GM20000 (cell line): Measurements from ENCODE around the gene MED26.

Experiments
- DNase-seq: peaks from one replicate; pipeline ENCODE4 v3.0.0; 2012; ENCODE audit warnings: low spot score
- CTCF ChIP-seq: IDR thresholded peaks from 2 replicates; pipeline ENCODE4 v1.5.1; 2012; ENCODE audit warnings: mild to moderate bottlenecking, control low read depth; ENCODE audit errors: extremely low read depth, missing control alignments

MED26 gene

GRCh38 chr19:16603090-16603489, 24.9 kb downstream of the MED26 start:
- no peak for TF ChIP-seq CTCF
- DNase-seq: no peak

GRCh38 chr19:16601378-16602052, 26.5 kb downstream of the MED26 start:
- no peak for DNase-seq
- TF ChIP-seq CTCF: no peak

DNA sequence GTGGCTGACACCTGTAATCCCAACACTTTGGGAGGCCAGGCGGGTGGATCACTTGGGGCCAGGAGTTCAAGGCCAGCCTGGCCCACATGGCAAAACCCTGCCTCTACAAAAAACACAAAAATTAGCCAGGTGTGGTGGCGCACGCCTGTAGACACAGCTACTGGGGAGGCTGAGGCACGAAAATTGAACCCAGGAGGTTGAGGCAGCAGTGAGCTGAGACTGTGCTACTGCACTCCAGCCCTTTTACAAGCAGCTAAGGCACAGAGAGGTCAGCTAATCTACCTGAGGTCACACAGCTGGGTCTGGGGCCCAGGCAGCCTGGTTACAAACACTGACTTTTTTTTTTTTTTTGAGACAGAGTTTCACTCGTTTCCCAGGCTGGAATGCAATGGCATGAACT, 27.2 kb downstream of the MED26 start:
- no peak for TF ChIP-seq CTCF
- DNase-seq: no peak

DNA sequence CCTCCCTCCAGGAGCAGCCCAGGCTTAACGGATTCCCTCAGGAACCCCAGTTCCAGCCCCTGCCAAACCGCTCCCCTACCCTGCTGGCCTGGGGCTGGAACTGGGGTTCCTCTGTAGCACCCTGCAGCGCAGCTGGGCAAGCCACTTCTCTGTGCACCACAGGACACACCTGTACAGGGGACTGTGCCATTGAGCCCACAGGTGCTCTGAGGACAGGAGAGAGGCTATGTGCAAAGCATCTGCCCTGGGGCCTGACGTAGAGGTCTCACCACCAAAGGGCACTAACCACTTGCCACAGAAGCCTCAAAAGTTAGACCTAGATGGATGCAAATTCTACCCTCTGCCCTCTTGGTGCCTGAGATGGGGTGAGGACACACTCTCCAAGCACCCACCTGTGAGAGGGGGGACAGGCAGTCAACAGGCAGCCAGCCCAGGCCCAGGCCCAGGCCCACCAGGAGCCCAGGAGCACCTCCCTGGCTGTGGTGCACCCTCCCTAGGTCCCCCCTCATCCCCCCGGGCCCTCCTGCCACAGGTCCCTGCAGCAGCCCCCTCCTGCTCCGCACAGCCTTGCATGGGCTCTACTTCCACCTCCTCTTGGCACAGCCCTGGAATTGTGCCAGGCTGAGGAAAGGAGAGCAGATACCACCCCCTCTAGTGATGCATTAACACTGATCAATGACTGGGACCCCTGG, 28.2 kb downstream of the MED26 start:
- no peak for DNase-seq
- no peak for TF ChIP-seq CTCF

DNA sequence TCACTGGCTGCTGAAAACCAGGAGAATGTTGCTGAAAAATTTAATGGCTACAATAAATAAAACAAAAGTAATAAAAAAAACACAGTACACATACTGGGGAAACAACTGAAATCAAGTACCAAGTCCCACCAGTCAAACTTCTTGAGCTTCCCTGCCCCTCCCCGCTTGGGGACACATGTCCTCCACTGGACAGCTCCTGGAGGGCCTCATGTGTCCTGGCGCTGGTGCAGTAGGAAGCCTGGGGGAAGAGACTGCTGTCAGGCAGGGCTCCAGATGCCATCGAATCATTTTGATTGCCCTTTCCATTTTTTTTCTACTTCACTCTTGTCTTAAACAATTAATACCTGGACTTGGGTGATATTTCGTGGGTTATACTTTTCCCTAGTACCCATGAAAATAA, 29.2 kb downstream of the MED26 start:
- DNase-seq: no peak

DNA sequence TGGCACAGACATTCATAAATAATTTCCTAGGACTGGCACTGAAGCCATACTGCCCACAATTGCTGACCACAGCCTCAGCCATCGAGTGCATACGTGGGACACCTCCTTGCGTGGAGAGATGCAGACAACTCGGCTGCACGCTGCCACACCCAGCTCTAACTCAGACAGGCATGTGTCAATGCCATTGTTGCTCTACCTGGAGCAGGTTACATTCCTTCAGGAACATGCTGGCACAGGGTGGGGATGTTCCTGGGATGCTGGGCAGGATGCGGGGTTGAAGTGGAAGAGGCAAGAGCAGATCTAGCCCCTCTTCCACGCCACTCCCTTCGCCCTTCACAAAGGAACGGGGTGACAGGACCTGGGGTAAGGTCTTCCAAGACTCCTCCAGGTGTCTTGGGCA, 31.6 kb downstream of the MED26 start:
- no peak for TF ChIP-seq CTCF
- DNase-seq: no peak

More for the DNA sequence above, 29.2 kb downstream of the MED26 start:
- TF ChIP-seq CTCF: no peak

DNA sequence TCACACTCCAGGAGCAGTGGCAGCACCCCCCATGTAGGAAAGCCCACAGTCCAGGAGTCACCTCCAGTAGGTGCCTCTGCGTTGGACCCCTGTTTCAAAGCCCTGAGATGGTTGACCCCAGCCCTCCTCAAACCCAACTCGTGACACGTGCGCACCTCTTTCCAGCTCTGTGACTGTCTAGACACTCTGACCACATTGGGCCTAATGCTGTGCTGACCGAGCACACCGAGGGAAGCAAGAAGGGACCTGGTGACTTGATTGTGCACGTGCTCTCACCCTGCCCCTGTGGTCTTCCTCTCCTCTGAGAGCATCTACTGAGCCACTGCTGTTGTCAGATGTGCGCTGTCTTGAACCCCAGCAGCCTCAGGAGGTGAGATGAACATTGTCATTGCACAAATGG, 32.9 kb downstream of the MED26 start:
- DNase-seq: no peak
- TF ChIP-seq CTCF: no peak
